MM.1S (cell line): ENCODE data around the gene ADAM8.

Experiments
- DNase-seq: peaks from one replicate; pipeline ENCODE4 v3.0.0-alpha.2; 2015
- H2AFZ ChIP-seq: fragments of 300-600 bp; sonication (generic); 2 replicates; pipeline ENCODE4 v1.6.0; 2016; ENCODE audit warnings: antibody characterized with exemption, low read length
- H3F3A ChIP-seq: fragments of 300-600 bp; sonication (generic); 2 replicates; pipeline ENCODE4 v1.6.1; 2016; ENCODE audit warnings: mild to moderate bottlenecking, antibody characterized with exemption, low read length, moderate library complexity, mixed read lengths; ENCODE audit not compliant: insufficient read depth
- H3K27ac ChIP-seq: fragments of 300-600 bp; sonication (generic); 2 replicates; pipeline ENCODE4 v1.5.1; 2016; ENCODE audit warnings: mild to moderate bottlenecking, low read length
- H3K27me3 ChIP-seq: fragments of 300-600 bp; sonication (generic); replicated peaks from 2 replicates; pipeline ENCODE4 v1.6.0; 2016; ENCODE audit warnings: low read length; ENCODE audit not compliant: insufficient read depth
- H3K36me3 ChIP-seq: fragments of 300-600 bp; sonication (generic); replicated peaks from 2 replicates; pipeline ENCODE4 v1.6.1; 2016; ENCODE audit warnings: mild to moderate bottlenecking, low read length, mixed read lengths; ENCODE audit not compliant: insufficient read depth
- H3K4me1 ChIP-seq: fragments of 300-600 bp; sonication (generic); 2 replicates; pipeline ENCODE4 v1.6.1; 2016; ENCODE audit warnings: low read length, mixed read lengths
- H3K4me2 ChIP-seq: fragments of 300-600 bp; sonication (generic); 2 replicates; pipeline ENCODE4 v1.6.0; 2016; ENCODE audit warnings: low read depth, low read length
- H3K4me3 ChIP-seq: fragments of 300-600 bp; sonication (generic); 2 replicates; pipeline ENCODE4 v1.5.1; 2016; ENCODE audit warnings: low read length, mixed read lengths
- H3K79me2 ChIP-seq: fragments of 300-600 bp; sonication (generic); 2 replicates; pipeline ENCODE4 v1.6.1; 2016; ENCODE audit warnings: mixed run types, low read length, mixed read lengths
- H3K9ac ChIP-seq: fragments of 300-600 bp; sonication (generic); 2 replicates; pipeline ENCODE4 v1.6.1; 2016; ENCODE audit warnings: low read length, mixed read lengths
- H3K9me2 ChIP-seq: fragments of 300-600 bp; sonication (generic); replicated peaks from 2 replicates; pipeline ENCODE4 v1.6.1; 2016; ENCODE audit warnings: mild to moderate bottlenecking, low read length, mixed read lengths; ENCODE audit not compliant: insufficient read depth
- H3K9me3 ChIP-seq: fragments of 300-600 bp; sonication (generic); replicated peaks from 2 replicates; pipeline ENCODE4 v1.6.1; 2016; ENCODE audit warnings: mild to moderate bottlenecking, low read length, mixed read lengths; ENCODE audit not compliant: insufficient read depth
- H4K20me1 ChIP-seq: fragments of 300-600 bp; sonication (generic); 2 replicates; pipeline ENCODE4 v1.6.1; 2016; ENCODE audit warnings: mild to moderate bottlenecking, low read length, moderate library complexity, mixed read lengths; ENCODE audit not compliant: insufficient read depth
- EZH2 ChIP-seq: fragments of 300-600 bp; sonication (generic); optimal IDR thresholded peaks from 2 replicates; pipeline ENCODE3; 2017; ENCODE audit warnings: low read depth, mild to moderate bottlenecking, antibody characterized with exemption, low read length, mixed read lengths
- EZH2phosphoT487 ChIP-seq: fragments of 300-600 bp; sonication (generic); IDR thresholded peaks from 2 replicates; pipeline ENCODE4 v1.6.1; 2018; ENCODE audit warnings: antibody characterized with exemption, low read length
- TF ChIP-seq, protein P1 (sequence below): fragments of 300-600 bp; sonication (generic); IDR thresholded peaks from 2 replicates; pipeline ENCODE4 v1.5.1; 2016; ENCODE audit warnings: antibody characterized with exemption, low read length, mixed read lengths

Gene ADAM8

DNA sequence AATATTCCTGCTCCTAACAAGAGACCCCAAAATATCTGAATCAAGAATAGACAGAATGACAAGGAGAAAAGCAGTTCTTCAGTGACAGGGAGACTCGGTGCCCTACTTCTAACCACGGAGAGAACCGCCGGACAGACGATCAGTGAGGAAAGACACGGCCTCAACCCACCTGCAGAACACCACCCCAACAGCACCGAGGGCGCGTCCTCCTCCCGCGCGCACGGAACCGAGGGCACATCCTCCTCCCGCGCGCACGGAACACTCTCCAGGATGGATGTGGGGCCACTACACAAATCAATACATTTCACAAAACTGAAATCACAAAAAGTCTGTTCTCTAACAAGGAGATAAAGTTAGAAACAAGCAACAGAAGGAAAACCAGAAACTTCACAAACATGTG is 9.7 kb upstream of the ADAM8 start:
- Histone ChIP-seq H3K9me2 (no peaks in the 10 kb centered on the region), H3K36me3 (peaks cover 6% of the 10 kb centered on the region; the same call in 1 of the 2 replicates), H3K4me1 (no peaks in the 10 kb centered on the region), H3K4me3 (no peak overlapping the region), H3K27me3 (no peaks in the 10 kb centered on the region), H3K9me3 (no peaks in the 10 kb centered on the region), H3K9ac (no peak overlapping the region), H4K20me1 (no peaks in the 10 kb centered on the region), H3K79me2 (no peaks in the 10 kb centered on the region), H2AFZ (no peak overlapping the region), H3K27ac (no peak overlapping the region), H3K4me2 (no peak overlapping the region), H3F3A (no peaks in the 10 kb centered on the region)
- TF ChIP-seq, protein P1, sequence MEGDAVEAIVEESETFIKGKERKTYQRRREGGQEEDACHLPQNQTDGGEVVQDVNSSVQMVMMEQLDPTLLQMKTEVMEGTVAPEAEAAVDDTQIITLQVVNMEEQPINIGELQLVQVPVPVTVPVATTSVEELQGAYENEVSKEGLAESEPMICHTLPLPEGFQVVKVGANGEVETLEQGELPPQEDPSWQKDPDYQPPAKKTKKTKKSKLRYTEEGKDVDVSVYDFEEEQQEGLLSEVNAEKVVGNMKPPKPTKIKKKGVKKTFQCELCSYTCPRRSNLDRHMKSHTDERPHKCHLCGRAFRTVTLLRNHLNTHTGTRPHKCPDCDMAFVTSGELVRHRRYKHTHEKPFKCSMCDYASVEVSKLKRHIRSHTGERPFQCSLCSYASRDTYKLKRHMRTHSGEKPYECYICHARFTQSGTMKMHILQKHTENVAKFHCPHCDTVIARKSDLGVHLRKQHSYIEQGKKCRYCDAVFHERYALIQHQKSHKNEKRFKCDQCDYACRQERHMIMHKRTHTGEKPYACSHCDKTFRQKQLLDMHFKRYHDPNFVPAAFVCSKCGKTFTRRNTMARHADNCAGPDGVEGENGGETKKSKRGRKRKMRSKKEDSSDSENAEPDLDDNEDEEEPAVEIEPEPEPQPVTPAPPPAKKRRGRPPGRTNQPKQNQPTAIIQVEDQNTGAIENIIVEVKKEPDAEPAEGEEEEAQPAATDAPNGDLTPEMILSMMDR = no peak
- TF ChIP-seq EZH2 = no peak
- TF ChIP-seq EZH2phosphoT487 = no peak
- DNase-seq = no peak

DNA sequence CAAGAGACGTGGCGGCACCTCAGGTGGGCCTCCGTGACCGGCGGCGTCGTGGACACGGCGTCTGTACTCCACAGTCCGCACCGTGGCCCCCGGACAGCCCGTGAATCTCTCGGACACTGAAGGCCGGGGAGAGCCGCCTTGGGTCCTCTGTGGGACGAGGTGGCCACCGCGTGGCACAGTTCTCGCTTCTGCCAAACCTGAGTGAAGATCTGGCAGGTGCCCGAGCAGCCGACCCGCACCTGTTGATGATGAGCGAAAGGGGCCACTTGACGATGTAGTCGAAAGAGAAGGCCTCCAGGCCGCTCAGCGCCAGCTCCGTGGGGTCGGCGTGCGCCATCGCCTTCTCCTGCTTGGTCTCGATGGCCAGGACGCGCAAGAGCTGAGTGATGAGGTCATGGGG is 8.5 kb upstream of the ADAM8 start:
- Histone ChIP-seq H4K20me1 (no peaks in the 10 kb centered on the region), H3K79me2 (no peaks in the 10 kb centered on the region), H3K9me2 (no peaks in the 10 kb centered on the region)

DNA sequence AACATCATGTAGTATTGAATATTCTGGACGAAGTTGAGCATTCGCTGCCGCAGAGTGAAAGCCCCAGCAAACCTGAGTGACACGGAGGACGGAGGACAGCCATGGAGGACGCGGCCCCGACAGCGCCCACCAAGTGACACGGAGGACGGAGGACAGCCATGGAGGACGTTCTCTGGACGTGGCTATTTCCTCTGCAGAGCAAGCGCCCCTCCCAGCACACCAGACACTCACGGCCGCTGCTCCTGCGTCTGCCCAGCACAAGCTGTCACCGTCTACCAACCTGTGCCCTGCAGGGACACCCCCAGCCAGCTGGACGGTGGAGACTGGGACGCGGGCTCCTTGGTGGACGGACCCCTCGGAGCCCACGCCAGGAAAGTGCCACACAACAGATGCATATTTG is 7.3 kb upstream of the ADAM8 start:
- no peak overlapping the region for H3K27ac ChIP-seq
- H2AFZ ChIP-seq = no peak overlapping the region
- H3K4me2 ChIP-seq = no peak overlapping the region
- H3K4me3 ChIP-seq = no peak overlapping the region
- no peak for DNase-seq
- H4K20me1 ChIP-seq = no peaks in the 10 kb centered on the region
- no peaks in the 10 kb centered on the region for H3F3A ChIP-seq
- no peaks in the 10 kb centered on the region for H3K9me2 ChIP-seq
- no peak for TF ChIP-seq EZH2phosphoT487
- no peak for TF ChIP-seq EZH2
- TF ChIP-seq, protein P1 = no peak
- H3K9me3 ChIP-seq = no peaks in the 10 kb centered on the region
- H3K36me3 ChIP-seq = peaks cover 6% of the 10 kb centered on the region; the same call in 1 of the 2 replicates
- no peak overlapping the region for H3K9ac ChIP-seq
- H3K4me1 ChIP-seq = peaks cover 5% of the 10 kb centered on the region
- H3K79me2 ChIP-seq = no peaks in the 10 kb centered on the region
- H3K27me3 ChIP-seq = no peaks in the 10 kb centered on the region

More for the DNA sequence above, 8.5 kb upstream of the ADAM8 start:
- Histone ChIP-seq H3K9ac (no peak overlapping the region), H3K36me3 (peaks cover 6% of the 10 kb centered on the region; the same call in 1 of the 2 replicates), H2AFZ (no peak overlapping the region), H3K27me3 (no peaks in the 10 kb centered on the region), H3K4me3 (no peak overlapping the region), H3K27ac (no peak overlapping the region), H3K4me1 (no peaks in the 10 kb centered on the region), H3K9me3 (no peaks in the 10 kb centered on the region), H3F3A (no peaks in the 10 kb centered on the region), H3K4me2 (no peak overlapping the region)
- DNase-seq = peak; percentile 5
- TF ChIP-seq, protein P1 = no peak
- TF ChIP-seq EZH2phosphoT487 (no peak), EZH2 (no peak)
